GM12892 (cell line): ENCODE results near the gene LAMA5.

Experiments
- POLR2A ChIP-seq: IDR thresholded peaks from 2 replicates; pipeline ENCODE4 v1.6.1; 2011; ENCODE audit warnings: low read depth, low read length, control low read depth
- POLR2AphosphoS5 ChIP-seq: IDR thresholded peaks from 2 replicates; pipeline ENCODE4 v1.6.1; 2011; ENCODE audit warnings: low read depth, low read length, control low read depth

DNA sequence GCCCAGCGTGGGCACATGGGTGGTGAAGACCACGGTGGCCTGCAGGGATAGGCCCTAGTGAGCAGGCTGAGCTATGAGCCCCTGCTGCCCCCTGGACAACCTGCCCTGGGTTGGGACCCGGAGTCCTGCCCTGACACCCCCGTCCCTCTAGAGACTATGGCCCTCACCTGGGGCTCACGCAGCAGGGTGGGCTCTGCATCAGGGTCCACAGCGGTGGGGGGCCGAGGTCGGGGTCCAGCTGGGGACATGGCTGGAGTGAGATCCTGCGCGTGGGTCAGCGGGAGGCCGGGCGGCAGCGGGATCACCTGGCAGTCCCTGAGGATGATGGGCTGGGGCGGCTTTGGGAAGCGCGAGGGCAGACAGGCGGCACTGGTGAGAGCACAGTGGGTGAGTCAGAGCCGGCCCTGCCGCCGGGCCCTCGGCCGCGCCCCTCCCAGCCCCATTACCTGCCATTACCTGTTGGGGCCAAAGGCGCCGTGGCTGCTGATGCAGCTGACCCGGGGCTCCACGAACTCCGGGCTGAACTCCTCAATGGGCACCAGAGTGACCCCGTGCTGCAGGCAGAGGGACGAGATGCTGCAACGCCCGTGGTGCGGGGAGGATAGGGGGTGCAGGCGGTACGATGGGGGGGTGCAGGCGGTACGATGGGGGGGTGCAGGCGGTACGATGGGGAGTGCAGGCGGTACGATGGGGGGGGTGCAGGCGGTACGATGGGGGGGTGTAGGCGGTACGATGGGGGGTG lies 36.4 kb downstream of the LAMA5 start:
- TF ChIP-seq POLR2AphosphoS5 (no peak), POLR2A (no peak)
